ENCODE data around the gene NEMF.
"Not testable (repeated sequence)": the region's sequence is repeated elsewhere in the genome, so short reads cannot be mapped to it uniquely, and the experiment has no call there.

Gene NEMF

DNA sequence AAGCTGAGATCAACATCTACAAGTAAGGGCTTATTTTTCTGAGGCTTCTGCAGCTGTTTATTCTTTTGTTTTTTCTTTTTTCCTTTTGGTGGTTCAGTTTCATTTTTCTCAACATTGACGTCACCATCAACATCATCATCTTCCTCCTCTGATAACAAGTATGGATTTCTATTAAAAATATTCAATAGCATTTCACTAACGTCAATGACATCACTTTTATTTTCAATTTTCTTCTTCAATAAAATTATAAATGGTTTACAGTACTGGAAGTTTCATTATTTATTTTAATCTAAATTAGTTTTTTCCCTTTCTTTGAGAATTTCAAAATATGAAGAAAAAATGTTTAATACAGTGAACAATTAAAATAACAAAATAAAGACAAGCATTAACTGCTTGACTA is 23.9 kb downstream of the NEMF start:
- DNase-seq (ENCODE audit: low read depth in 2 of 2), result no peak

DNA sequence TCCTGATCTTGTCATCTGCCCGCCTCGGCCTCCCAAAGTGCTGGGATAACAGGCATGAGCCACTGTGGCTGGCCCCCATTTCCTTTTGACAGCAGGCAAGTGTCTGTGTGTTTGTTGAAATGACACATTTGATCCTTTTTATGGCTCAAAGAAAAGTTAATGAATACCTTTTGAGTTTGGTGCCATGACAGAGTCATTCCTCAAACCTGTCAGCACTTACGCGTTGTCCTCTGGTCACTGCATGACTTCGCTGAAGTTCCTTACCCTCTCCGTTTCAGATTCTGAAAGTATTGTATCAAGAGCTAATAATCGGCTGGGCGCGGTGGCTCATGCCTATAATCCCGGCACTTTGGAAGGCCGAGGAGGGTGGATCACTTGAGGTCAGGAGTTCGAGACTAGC is 32.4 kb downstream of the NEMF start:
- no peak for DNase-seq (ENCODE audit: low read depth in 2 of 2)

- no peak for DNase-seq (ENCODE audit: low read depth in 2 of 2)
Measured at GRCh38 chr14:49816844-49817243, 35.7 kb downstream of the NEMF start.

DNA sequence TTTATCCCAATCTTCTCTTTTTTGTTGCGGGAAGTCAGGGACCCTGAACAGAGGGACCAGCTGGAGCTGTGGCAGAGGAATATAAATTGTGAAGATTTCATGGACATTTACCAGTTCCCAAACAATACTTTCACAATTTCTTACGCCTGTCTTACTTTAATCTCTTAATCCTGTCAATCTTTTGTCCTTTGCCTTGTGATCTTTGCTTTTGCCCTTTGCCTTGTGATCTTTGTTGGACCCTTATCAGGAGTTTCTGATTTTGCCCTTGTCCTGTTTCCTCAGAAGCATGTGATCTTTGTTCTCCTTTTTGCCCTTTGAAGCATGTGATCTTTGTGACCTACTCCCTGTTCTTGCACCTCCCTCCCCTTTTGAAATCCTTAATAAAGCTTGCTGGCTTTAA is 36.5 kb downstream of the NEMF start:
- DNase-seq (ENCODE audit: low read depth in 2 of 2), result not testable (repeated sequence)

DNA sequence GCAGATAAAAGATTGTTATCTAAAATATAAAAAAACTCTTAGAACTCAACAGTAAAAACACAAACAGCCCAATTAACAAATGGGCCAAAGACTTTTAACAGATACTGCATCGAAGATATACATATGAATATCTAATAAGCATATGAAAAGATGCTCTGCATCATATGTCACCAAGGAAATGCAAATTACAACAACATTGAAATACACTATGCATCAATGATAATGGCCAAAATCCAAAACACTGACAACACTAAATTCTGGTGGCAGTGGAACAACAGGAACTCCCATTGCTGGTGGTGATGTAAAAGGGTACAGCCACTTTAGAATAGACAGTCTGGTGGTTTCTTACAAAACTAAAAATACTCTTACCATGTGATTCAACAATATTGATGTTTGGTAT is 43.8 kb downstream of the NEMF start:
- no peak for DNase-seq (ENCODE audit: low read depth in 2 of 2)

DNA sequence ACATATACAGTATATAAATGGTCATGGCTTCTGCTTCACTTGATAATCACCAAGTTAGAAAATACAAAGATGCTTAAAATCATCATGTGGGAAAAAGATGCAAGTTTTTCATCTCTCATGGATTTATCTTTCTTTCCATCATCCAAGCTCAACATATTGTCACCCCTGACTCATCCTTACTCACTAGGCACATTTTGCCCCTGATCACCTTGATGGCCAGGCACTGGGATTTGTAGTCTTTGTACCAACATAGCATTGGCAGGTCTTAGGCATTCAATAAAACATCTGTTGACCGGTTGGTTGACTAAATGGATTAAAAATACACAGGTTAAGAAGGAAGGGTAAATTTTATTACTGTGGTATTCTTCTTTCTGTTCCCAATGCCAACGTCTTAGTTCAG is 56.6 kb downstream of the NEMF start:
- no peak for DNase-seq (ENCODE audit: low read depth in 2 of 2)

- DNase-seq (ENCODE audit: low read depth in 2 of 2), result no peak
Measured at GRCh38 chr14:49792618-49793017, 60.0 kb downstream of the NEMF start.

GRCh38 chr14:49786315-49786714 is 66.3 kb downstream of the NEMF start:
- no peak for DNase-seq (ENCODE audit: low read depth in 2 of 2)

DNA sequence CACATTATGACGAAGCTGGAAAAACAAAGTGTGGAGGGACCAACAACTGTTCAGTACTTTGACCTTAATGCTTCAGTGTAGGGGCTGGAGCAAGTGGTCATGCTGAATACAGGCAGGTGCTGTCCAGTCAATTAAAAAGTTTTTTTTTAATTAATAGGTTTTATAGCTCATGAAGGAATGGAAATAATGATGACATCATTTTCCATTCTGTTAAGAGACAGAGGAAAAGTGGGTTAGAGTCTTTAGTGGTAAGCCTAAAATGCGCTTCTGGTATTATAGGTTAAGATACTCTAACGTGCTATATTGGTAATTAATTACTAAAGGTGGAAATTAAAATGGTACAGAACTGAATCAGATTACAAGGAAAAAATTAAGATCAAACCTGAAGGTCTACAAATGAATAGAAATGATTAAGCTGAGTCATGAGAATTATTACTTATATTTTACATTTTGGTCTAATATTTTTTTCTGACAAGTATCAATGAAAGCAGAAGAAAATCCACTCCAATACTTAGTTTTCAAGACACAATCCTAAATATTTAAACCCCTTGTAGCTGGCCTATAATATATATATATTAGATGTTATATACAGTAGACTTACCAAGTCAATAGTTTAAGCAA is 69.1 kb downstream of the NEMF start:
- DNase-seq (ENCODE audit: low read depth in 2 of 2), result no peak

DNA sequence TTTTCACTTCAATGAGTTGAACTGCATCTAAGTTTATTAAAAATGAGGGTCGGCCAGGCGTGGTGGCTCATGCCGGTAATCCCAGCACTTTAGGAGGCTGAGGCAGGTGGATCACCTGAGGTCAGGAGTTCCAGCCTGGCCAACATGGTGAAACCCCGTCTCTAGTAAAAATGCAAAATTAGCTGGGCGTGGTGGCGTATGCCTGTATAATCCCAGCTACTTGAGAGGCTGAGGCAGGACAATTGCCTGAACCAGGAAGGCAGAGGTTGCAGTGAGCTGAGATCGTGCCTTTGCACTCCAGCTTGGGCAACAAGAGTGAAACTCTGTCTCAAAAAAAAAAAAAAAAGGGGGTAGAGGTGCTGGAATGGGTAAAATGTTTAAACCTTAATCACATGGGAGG is 71.5 kb downstream of the NEMF start:
- DNase-seq (ENCODE audit: low read depth in 2 of 2), result not testable (repeated sequence)

DNA sequence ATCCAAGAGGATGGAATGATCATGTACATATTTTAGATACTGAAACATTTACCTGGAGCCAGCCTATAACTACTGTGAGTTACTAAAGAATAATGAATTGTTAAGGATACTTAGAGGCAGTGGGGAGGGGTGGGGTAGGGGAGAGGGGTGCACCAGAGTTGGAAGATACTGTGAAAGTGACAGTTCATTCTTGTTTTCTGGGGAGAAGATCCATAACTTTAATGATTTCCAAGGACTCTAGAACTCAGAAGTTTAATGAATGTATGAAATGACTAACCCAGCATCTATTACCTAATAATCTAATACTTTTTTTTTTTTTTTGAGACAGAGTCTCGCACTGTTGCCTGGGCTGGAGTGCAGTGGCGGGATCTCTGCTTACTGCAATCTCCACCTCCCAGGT is 74.2 kb downstream of the NEMF start:
- no peak for DNase-seq (ENCODE audit: low read depth in 2 of 2)

- no peak for DNase-seq (ENCODE audit: low read depth in 2 of 2)
Measured at GRCh38 chr14:49774106-49774505, 78.5 kb downstream of the NEMF start.

DNA sequence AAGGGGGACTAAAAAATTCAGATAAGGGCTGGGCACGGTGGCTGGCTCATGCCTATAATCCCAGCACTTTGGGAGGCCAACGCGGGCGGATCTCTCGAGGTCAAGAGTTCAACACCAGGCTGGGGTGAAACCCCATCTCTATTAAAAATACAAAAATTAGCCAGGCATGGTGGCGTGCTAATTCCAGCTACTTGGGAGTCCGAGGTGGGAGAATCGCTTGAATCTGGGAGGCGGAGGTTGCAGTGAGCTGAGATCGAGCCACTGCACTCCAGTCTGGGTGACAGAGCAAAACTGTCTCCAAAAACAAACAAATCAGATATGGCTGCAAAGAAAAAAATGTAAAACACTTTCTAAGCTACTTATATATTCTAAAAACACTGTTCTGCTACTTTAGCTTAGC is 80.9 kb downstream of the NEMF start:
- DNase-seq (ENCODE audit: low read depth in 2 of 2), result not testable (repeated sequence)

GRCh38 chr14:49770212-49770817 is 82.3 kb downstream of the NEMF start:
- DNase-seq (ENCODE audit: low read depth in 2 of 2), result no peak

GRCh38 chr14:49769581-49770211 is 82.9 kb downstream of the NEMF start:
- no peak for DNase-seq (ENCODE audit: low read depth in 2 of 2)

DNA sequence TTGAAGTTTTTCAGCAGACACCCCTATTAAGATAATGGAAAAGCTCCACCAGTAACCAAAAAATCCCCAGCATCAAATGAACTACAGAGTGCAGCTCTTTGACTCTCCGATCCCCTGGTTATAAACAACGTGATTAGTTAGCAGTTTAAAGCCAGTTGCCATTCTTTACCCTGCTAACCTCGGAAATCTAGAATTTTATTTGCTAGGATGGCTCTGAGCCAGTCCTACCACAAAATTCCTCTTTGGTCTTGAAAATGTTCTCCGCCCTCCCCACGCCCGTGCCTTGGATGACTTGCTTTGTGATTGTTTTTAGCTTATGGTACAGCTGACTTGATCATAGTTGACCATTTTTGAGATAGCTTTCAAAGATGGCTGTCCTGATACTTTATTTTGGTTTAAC is 83.4 kb downstream of the NEMF start:
- no peak for DNase-seq (ENCODE audit: low read depth in 2 of 2)

DNA sequence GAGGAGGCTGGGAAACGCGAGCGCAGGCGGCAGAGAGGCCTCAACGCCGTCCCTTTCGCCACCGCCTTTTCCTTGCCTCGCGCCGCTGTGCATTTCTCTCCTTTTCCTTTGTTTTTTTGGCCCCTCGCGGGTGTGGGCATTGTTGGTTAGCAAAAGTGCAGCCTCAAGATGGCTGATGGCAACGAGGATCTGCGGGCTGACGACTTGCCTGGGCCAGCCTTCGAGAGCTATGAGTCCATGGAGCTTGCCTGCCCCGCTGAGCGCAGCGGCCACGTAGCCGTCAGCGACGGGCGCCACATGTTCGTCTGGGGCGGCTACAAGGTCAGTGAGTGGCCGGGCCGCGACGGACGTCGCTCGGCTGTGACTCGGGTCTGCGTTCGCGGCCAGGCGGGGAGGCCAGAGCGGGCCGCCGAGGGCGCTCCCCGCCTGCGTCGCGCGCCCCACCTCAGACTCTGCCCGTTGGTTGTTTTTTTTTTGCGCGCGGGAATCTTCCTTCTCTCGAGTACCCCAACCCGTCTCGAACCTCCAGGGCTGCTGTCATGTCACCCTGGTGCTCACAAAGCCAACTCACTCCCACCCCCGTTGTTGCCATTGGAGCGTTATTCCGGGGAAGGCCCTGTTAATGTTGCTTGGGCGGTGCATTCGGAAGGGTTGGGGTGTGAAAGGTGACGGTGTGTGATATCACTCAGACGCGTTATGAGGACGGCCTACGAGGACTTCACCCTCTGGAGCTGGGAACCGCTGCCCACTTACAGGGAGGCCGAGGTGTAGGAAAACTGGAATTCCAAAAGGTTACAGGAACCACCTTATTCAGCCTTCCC is 84.1 kb downstream of the NEMF start:
- DNase-seq (ENCODE audit: low read depth in 2 of 2), result peak; percentile 7 to 44

DNA sequence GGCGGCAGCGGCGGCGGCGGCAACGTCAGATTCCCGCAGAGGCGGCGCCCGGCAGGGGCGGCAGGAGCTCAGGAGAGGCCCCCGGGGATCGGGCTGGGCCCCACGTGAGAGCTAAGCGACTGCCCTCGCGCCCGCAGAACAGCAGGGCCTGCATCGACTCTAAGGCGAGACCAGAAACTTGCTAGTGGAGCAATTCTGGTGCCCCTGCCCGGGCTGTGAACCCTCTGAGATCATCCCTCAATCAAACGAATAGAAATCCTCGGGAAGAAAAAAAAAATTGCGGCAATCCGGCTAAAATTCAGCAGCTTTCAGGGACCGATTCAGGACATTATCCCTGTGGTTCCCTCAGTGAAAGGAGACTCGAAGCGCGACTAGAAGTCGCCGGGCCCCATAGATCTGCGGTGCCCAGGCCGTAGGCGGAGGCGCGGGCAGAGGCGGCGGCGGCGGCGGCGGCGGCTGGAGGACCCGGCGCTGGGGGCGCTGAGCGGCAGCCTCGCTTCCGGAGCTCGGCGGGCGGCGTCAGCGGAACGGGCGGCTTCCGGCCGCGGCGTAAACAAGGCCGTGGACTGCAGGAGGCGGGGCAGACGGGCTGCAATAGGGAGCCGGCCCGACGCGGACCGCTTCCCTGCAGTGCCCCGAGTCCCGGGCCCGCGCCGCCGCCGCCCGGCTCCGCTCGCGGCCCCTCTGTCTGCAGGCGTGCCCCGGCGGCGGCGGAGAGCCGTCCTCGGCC is 84.9 kb downstream of the NEMF start, which contains the start of gene KLHDC2:
TSS of gene KLHDC2 (plus strand) at position 583 of the 730 bp plus-strand sequence. CDS start 316 bp downstream, outside the sequence.
- peak; percentile 70 to 71 for DNase-seq (ENCODE audit: low read depth in 2 of 2)

GRCh38 chr14:49767270-49767570 is 85.4 kb downstream of the NEMF start:
- DNase-seq (ENCODE audit: low read depth in 2 of 2), result no peak

GRCh38 chr14:49766839-49767238 is 85.7 kb downstream of the NEMF start:
- no peak for DNase-seq (ENCODE audit: low read depth in 2 of 2)

DNA sequence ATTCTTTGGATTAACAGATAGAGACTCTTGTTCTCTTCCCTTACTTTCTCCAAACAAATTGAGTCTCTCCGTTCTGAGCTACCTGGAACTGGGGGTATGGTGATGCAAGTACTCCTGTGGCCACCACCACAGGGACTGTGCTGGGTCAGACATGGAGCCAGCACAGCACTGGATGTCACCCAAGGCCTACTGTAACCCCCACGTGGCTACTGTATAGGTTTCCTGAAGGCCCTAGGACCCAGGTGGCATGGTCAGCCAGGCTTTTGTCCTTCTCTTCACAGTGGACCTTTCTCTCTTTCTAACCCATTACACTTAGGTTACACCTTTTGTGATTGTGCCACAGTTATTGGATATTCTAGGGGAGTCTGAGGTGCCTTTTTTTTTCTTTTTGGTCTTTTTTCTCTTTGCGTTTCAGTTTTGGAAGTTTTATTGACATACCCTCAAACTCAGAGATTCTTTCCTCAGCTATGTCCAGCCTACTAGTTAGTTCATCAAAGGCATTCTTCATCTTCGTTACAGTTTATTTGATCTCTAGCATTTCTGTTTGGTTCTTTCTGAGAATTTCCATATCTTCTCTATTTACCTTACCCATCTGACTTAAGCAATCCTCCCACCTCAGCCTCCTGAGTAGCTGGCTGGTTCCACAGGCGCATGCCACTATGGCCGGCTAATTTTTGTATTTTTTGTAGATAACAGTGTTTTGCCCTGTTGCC is 90.6 kb downstream of the NEMF start:
- DNase-seq (ENCODE audit: low read depth in 2 of 2), result no peak
